Dermis microvascular lymphatic vessel endothelial cell (primary cell): Measurements from ENCODE around the gene SPECC1L. TPM values are rescaled to one million over a fixed set of nuclear protein-coding genes. Genes with fewer than 3 reads are reported as not detected.
A peak's percentile ranks its signal among the peaks of the same experiment; 100 is the strongest.
"Not testable (repeated sequence)": the region's sequence is repeated elsewhere in the genome, so short reads cannot be mapped to it uniquely, and the experiment has no call there.

Experiments
- DNase-seq, 2 donors: peaks; one replicate each; pipeline versions ENCODE4 v3.0.0 to v3.0.0-alpha.2; 2010; ENCODE audit warnings: low read depth in 2 of 2
- total RNA-seq: library from RNA; depleted of rRNA; stranded (reverse); fragments of >200 nt; gene quantifications from 2 replicates; pipeline ENCODE4 v1.2.1, GENCODE V29; 2014

The SPECC1L gene
- 40.3 and 75.5 TPM in 2 replicates for total RNA-seq

DNA sequence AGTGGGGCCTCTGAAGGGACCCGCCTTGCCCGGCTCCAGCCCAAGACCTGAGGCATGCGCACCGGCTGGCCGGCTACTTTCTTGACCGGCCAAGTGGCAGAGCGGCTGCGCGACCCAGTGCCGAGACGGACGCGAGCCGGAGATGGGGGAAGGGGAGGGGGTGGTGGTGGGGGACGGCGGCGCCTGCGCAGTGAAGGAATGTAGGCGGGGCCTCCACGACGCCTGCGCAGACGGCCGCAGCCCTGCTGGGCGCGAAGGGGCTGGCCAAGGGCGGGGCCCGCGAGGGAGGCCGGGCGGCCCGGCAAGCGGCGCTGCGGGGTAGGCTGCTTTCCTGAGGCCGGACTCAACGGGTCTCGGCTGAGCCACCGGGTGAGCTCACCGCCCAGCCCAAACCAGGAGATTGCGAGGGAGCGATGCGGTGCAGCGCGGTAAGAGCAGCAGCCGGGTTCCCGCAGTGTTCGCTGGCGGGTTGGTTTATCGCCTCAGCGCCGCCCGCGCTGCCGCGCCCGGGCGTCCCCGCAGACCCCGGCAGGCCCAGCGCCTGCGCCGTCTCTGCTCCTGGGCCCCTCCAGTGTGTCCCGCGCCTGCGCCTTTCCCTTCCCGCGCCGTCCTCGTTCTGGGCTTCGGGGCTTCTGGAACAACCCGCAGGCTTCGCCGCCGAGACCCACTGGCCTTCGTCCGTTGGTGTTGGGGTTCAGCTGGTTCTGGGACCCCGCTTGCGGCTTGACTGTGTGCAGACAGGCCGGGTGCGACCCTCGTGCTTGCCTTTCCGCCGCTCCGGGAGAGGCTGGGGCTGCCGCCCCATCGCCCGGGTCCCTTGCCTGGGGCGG lies at the start of gene SPECC1L:
SPECC1L (plus strand) TSS at position 276 of the 830 bp plus-strand sequence. CDS start 31,401 bp downstream, outside the sequence.
- peak; percentile 78 to 94 for DNase-seq

DNA sequence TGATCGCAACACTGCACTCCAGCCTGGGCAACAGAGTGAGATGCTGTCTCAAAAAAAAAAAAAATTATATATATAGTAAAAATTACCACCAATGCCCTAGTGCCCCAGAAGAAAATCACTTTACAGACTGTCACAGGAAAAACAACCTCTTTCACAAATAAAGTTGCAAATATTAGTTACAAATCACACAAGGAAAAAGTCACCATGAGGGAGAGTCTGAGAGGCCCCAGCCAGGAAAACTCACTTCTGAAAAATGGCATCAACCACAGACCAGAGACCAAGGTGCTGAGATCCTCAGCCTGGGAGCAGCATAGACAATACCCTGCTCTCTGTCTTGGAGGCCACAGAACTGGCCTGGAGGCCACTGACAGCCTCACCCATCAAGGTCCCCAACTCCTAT lies 46.2 kb upstream of the SPECC1L start:
- DNase-seq = no peak

GRCh38 chr22:24225044-24225601 lies 45.5 kb upstream of the SPECC1L start:
- DNase-seq = no peak

DNA sequence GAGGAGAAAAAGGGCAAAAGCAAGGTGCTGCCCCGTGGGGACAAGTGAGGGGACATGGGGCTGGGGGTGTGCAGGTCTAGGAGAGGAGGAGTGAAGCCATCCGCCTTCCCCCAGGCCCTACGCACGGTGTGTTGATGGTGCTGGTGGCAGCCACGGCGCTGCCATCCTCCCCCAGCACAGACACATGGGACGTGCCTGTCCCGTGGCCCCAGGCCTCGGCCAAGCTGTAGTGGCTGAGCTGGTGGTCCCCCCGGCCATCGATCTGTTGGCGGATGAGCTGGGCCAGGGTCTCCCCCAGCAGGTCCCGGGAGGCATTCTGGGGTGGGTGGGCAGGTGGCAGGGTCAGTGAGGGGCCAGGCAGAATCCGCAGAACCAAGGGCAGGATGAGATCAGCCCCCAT lies 44.7 kb upstream of the SPECC1L start:
- DNase-seq = no peak

GRCh38 chr22:24230911-24231656 lies 39.5 kb upstream of the SPECC1L start:
- DNase-seq = no peak

- DNase-seq = no peak
These were observed 38.9 kb upstream of the SPECC1L start for GRCh38 chr22:24231706-24232105.

DNA sequence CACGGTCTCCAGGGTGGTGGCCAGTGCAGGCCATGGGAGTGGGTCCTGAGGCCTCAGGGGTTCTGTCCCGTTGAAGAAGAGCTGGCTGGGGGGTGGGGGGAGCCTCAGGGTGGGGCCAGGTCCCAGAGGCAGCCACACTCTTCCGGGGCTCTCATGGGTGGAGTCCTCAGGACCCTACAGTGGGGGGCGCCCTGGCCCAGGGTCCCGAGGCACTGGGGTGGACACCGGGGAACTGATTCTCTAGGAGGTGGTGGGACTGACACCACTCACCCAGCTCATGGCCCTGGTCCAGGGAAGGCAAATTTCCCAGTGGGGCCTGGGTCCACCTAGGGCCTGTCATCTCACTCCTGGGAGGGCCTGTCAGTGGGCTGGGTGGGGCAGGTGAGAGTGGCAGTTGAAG lies 38.5 kb upstream of the SPECC1L start:
- DNase-seq = no peak

GRCh38 chr22:24232725-24233124 lies 37.9 kb upstream of the SPECC1L start:
- DNase-seq = no peak

DNA sequence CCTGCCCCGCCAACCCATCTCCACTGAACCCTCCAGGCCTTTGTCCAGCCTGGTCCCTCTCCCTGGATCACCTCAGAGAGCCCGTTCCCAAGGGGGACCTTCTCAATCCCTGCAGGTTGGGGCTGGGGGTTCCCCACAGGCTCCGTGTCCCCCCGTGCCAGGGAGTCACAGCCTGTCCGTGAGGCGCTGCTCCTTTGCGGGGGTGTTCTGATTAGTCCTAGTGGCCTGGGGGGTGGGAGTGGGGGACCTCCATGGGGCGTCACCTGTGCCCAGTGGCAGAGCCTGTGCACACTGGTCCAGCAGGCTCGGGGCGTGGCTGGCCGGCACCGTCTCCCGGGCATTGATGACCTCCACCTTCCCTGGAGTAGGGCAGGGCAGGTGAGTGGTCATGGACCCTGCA lies 37.4 kb upstream of the SPECC1L start:
- no peak for DNase-seq

GRCh38 chr22:24233816-24234215 lies 36.8 kb upstream of the SPECC1L start:
- no peak for DNase-seq

- no peak for DNase-seq
These were observed 35.3 kb upstream of the SPECC1L start for GRCh38 chr22:24235315-24235714.

GRCh38 chr22:24236656-24237055 lies 34.0 kb upstream of the SPECC1L start:
- DNase-seq = no peak

DNA sequence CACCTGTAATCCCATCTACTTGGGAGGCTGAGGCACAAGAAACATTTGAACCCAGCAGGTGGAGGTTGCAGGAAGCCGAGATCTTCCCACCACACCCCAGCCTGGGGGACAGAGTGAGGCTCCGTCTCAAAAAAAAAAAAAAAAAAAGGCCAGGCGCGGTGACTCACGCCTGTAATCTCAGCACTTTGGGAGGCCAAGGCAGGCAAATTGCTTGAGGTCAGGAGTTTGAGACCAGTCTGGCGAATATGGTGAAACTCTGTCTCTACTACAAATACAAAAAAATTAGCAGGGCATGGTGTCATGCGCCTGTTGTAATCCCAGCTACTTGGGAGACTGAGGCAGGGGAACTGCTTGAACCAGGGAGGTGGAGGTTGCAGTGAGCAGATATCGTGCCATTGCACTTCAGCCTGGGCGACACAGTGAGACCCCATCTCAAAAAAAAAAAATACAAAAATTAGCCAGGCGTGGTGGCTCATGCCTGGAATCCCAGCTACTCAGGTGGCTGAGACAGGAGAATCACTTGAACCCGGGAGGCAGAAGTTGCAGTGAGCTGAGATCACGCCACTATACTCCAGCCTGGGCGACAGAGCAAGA lies 32.4 kb upstream of the SPECC1L start:
- not testable (repeated sequence) for DNase-seq

GRCh38 chr22:24240381-24240780 lies 30.2 kb upstream of the SPECC1L start:
- DNase-seq = peak in 1 of 2 donors; percentile 40

GRCh38 chr22:24240985-24241692 lies 29.5 kb upstream of the SPECC1L start:
- not testable (repeated sequence) for DNase-seq

GRCh38 chr22:24243417-24243816 lies 27.2 kb upstream of the SPECC1L start:
- DNase-seq = peak in 1 of 2 donors; percentile 65

DNA sequence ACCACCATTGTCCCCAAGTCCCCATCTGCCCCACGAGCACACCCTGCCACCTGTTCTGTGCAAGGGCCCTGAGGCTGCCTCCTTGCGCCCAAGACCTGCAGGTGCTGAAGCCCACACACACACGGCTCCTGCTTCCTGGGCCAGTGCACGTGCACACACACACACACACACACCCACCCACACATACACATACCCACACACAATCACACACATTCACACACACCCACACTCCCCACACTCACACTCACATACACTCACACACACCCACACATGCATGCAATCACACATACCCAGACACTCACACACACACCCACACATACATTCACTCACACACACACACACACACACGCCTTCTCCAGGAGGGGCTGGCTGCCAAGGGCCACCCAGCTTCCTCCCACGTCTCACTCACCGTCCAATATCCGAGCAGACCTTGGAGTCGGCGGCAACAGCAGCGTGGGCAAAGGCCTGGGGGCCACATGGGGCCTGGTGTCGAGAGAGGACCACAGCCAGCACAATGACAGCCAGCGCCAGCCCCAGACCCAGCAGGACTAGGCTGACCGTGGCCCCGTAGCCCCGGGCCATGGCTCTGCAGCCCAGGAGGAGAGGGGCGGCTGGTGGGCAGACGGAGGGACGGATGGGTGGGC lies 26.4 kb upstream of the SPECC1L start:
- DNase-seq = peak in 1 of 2 donors; percentile 63

GRCh38 chr22:24245030-24245431 lies 25.6 kb upstream of the SPECC1L start, which contains the start of gene GGT5:
Gene GGT5, minus strand, starts transcription at chr22:24245082. Its CDS starts 357 bp downstream, at chr22:24244725.
- peak in 1 of 2 donors; percentile 28 for DNase-seq

GRCh38 chr22:24245584-24246561 lies 24.8 kb upstream of the SPECC1L start:
- DNase-seq = peak in 1 of 2 donors; percentile 36
